Mucosa of gallbladder (tissue), 1 donor: ENCODE data around the gene TRNP1. TPM values are rescaled to one million over a fixed set of nuclear protein-coding genes. Genes with fewer than 3 reads are reported as not detected.
A peak's percentile ranks its signal among the peaks of the same experiment; 100 is the strongest.
"Not testable (repeated sequence)": the region's sequence is repeated elsewhere in the genome, so short reads cannot be mapped to it uniquely, and the experiment has no call there.

Experiments used
- DNase-seq: peaks from one replicate; pipeline ENCODE4 v3.0.0-alpha.2; 2020; ENCODE audit warnings: low spot score
- total RNA-seq: library from RNA; stranded (reverse); gene quantifications from one replicate; pipeline ENCODE4 v1.2.1, GENCODE V29; 2021
- donor health status: DM: no; HTN: no; CAD: no.

The TRNP1 gene
- 296 TPM for total RNA-seq

GRCh38 chr1:26993237-26994019 is at the start of gene TRNP1:
TSS of gene TRNP1 (plus strand) at chr1:26993692. CDS start at chr1:26993787, 95 bp downstream.
- peak; percentile 85 for DNase-seq

GRCh38 chr1:26945138-26945537 is 48.4 kb upstream of the TRNP1 start:
- no peak for DNase-seq

- DNase-seq = no peak
Measured at GRCh38 chr1:26945728-26946127, 47.8 kb upstream of the TRNP1 start.

GRCh38 chr1:26946270-26946669 is 47.2 kb upstream of the TRNP1 start:
- DNase-seq = no peak

GRCh38 chr1:26948725-26949057 is 44.8 kb upstream of the TRNP1 start:
- DNase-seq = not testable (repeated sequence)

GRCh38 chr1:26949266-26949925 is 44.1 kb upstream of the TRNP1 start:
- no peak for DNase-seq

- peak; percentile 27 for DNase-seq
Measured at GRCh38 chr1:26949926-26950319, 43.6 kb upstream of the TRNP1 start.

- DNase-seq = no peak
Measured at GRCh38 chr1:26950602-26951001, 42.9 kb upstream of the TRNP1 start.

GRCh38 chr1:26951216-26951615 is 42.3 kb upstream of the TRNP1 start:
- no peak for DNase-seq

GRCh38 chr1:26951821-26952497 is 41.5 kb upstream of the TRNP1 start:
- DNase-seq = no peak

- no peak for DNase-seq
Measured at GRCh38 chr1:26953374-26953773, 40.1 kb upstream of the TRNP1 start.

GRCh38 chr1:26956321-26956720 is 37.2 kb upstream of the TRNP1 start:
- no peak for DNase-seq

- DNase-seq = no peak
Measured at GRCh38 chr1:26957306-26957705, 36.2 kb upstream of the TRNP1 start.

GRCh38 chr1:26959270-26959669 is 34.2 kb upstream of the TRNP1 start:
- DNase-seq = no peak

- peak; percentile 78 for DNase-seq
Measured at GRCh38 chr1:26959722-26960624, 33.5 kb upstream of the TRNP1 start, which contains the start of gene KDF1. TSS of gene KDF1 (minus strand) at chr1:26960468. CDS start at chr1:26952380, 8,088 bp downstream.

GRCh38 chr1:26960625-26960966 is 32.9 kb upstream of the TRNP1 start:
- no peak for DNase-seq

- DNase-seq = no peak
Measured at GRCh38 chr1:26961826-26962225, 31.7 kb upstream of the TRNP1 start.

GRCh38 chr1:26965213-26965612 is 28.3 kb upstream of the TRNP1 start:
- no peak for DNase-seq

- DNase-seq = no peak
Measured at GRCh38 chr1:26965628-26966027, 27.9 kb upstream of the TRNP1 start.

- DNase-seq = no peak
Measured at GRCh38 chr1:26970810-26971209, 22.7 kb upstream of the TRNP1 start.

- no peak for DNase-seq
Measured at GRCh38 chr1:26971590-26971989, 21.9 kb upstream of the TRNP1 start.

GRCh38 chr1:26972390-26972789 is 21.1 kb upstream of the TRNP1 start:
- DNase-seq = no peak
